GM12873 (cell line): Measurements from ENCODE around the gene EYS.

Experiments
- CTCF ChIP-seq: IDR thresholded peaks from 2 replicates; pipeline ENCODE4 v1.5.1; 2012; ENCODE audit warnings: low read depth, mild to moderate bottlenecking, moderate library complexity, low read length, control low read depth; ENCODE audit not compliant: insufficient read depth; ENCODE audit errors: missing control alignments

Gene EYS

GRCh38 chr6:63805808-63806572, 1901.0 kb downstream of the EYS start:
- TF ChIP-seq CTCF = no peak

DNA sequence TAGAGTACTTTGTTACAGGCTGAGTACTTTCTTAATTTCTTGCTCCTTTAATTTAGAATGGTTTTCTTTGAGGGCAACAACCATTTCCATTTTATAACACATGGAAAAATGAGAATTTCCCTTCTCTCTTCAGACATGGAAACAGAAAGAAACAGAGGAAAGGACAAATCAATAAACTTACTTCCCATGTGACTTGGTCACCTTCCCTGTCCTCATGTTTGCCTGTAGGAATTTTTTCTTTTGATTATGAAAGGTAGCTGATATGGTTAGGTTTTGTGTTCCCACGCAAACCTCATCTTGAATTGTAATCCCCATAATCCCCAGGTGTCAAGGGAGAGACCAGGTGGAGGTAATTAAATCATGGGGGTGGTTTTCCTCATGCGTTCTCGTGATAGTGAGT, 1901.7 kb downstream of the EYS start:
- TF ChIP-seq CTCF = no peak

DNA sequence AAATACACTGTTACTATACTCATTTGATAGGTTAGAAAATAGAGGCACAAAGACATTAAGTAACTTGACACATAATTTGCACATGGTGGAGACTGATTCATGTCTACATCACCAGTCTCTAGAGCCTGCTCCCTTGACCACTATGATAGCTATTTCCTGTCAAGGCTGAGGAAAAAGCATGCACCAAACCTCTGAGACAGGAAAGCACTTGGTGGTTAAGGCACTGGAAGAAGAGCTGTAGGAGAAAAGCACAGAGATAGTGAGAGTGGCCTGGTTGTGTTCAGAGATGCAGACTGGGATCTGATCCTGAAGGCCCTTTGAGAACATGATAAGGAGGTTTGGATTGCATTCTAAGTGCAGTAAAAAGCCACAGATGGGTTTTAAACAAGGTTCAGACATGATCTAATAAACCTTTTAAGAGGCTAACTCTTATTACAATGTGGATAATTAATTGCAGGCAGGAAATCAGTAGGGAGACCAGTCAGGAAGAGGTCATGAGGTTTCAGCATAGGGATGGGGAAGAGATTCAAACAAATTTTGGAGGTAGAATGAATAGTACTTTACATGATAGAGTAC, 1902.6 kb downstream of the EYS start:
- no peak for TF ChIP-seq CTCF

- TF ChIP-seq CTCF = no peak
Observed at GRCh38 chr6:63803371-63803770, 1903.7 kb downstream of the EYS start.

DNA sequence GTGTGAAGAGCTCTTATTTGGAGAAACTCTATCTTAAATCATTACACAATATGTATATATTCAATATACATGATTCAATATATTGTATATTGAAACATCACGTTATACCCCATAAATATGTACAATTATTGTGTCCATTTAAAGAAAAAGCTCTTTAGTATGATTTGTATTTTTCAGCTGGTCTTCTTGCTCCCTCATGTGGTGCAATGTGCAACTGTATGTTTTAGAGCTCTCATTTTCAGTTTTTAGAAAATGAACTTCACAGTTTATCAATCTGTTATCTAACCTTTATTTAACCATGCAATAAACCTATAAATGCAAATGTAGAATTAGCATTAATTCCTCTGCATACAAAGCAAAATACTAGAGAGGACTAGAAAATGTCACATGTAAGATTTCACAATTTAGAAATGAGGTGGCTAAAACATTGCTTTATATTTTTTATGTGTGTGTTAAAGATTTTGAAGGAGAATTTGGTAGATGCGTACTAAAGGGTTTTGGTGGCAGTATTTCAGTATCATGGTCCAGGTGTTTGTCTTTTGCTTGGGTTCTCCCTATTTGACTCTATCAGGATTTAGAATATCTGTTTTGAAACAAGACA, 1904.3 kb downstream of the EYS start:
- TF ChIP-seq CTCF = peak; percentile 47

DNA sequence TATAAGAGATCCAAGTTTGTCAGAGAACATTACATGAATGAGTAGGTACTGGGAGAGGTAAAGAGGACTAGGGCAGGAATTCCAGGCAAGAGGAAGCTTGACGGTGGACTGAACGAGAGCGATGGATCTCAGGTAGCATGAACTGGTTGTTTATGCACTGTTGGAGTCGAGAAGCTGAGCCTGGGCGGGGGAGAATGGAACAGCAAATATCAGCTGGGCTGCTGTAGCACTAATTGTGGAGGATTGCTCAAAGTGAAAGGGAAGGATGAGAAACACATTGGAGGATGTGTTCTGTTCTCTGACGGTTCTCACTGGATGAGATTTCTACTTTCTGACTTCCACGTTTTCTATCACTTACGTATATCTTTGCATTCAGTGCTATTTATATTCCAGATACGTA, 1907.2 kb downstream of the EYS start:
- no peak for TF ChIP-seq CTCF

- no peak for TF ChIP-seq CTCF
Observed at GRCh38 chr6:63799313-63799712, 1907.7 kb downstream of the EYS start.
